Measurements from ENCODE around the gene NLRP7.

DNA sequence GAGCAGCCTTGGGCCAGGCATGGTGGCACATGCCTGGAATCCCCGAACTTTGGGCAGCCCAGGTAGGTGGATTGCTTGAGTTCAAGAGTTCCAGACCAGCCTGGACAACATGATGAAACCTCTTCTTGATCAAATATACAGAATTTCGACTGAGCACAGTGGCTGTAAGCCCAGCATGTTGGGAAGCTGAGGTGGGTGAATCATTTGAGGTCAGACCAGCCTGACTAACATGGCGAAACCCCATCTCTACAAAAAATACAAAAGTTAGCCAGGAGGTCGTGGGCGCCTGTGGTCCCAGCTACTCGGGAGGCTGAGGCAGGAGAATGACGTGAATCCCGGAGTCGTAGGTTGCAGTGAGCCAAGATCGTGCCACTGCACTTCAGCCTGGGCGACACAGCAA is 8.0 kb upstream of the NLRP7 start:
- TF ChIP-seq POLR2A (IDR thresholded peaks at IDR 0.05; ENCODE audit: low read depth, low read length) = no peak
- TF ChIP-seq TAF1 (IDR thresholded peaks at IDR 0.05; ENCODE audit: borderline replicate concordance, low read depth, low read length) = no peak
- no peak for TF ChIP-seq POLR2AphosphoS5 (IDR thresholded peaks at IDR 0.05; ENCODE audit: low read depth, low read length)
